ENCODE results near the gene TFDP3.

Gene TFDP3

GRCh38 chrX:133185938-133186337 is 32.2 kb downstream of the TFDP3 start:
- no peak for DNase-seq (ENCODE audit: low read depth)

GRCh38 chrX:133185119-133185518 is 33.0 kb downstream of the TFDP3 start:
- DNase-seq (ENCODE audit: low read depth), result no peak

GRCh38 chrX:133183806-133184205 is 34.3 kb downstream of the TFDP3 start:
- no peak for DNase-seq (ENCODE audit: low read depth)

- no peak for DNase-seq (ENCODE audit: low read depth)
These were observed 38.7 kb downstream of the TFDP3 start for GRCh38 chrX:133179500-133179899.

GRCh38 chrX:133177202-133177601 is 41.0 kb downstream of the TFDP3 start:
- no peak for DNase-seq (ENCODE audit: low read depth)

GRCh38 chrX:133175605-133176004 is 42.5 kb downstream of the TFDP3 start:
- DNase-seq (ENCODE audit: low read depth), result no peak

GRCh38 chrX:133175162-133175561 is 43.0 kb downstream of the TFDP3 start:
- DNase-seq (ENCODE audit: low read depth), result no peak

- DNase-seq (ENCODE audit: low read depth), result no peak
These were observed 46.0 kb downstream of the TFDP3 start for GRCh38 chrX:133171962-133172708.

Data from HS-27A (cell line).